ENCODE measurements around the gene TP53TG3F.
"Not testable (repeated sequence)": the region's sequence is repeated elsewhere in the genome, so short reads cannot be mapped to it uniquely, and the experiment has no call there.

The TP53TG3F gene, protein sequence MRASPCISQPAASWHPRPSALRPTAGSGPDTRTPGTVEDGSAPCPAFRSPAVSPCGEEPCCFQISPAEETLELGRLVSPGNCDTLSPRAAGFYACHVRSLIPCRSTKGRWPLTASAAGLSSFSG

DNA sequence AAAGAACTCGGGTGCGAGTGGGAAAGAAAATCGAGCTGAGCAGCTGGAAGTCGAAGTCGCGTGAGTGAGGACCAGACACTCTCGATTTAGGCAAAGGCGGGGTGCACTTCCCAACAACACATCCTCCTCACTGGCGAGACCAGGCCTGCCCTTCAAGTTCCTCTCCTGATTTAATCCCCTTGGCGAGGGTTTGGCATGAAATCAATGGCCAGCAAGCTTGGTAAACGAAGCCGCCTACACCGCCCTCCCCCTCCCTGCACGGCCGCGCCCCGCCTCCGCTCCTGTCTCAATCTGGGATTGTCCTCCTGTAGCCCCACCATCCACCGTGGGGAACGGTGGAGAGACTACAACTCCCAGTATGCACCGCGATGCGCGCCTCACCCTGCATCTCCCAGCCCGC, at the start of gene TP53TG3F:
Gene TP53TG3F (plus strand): TSS at position 301 of the 400 bp plus-strand sequence. CDS start 68 bp downstream, at position 369.
- not testable (repeated sequence) for H3K27me3 Mint-ChIP-seq; H3K36me3 Mint-ChIP-seq; H3K27ac Mint-ChIP-seq; H3K4me3 Mint-ChIP-seq; ATAC-seq (ENCODE audit: low read depth); H3K4me1 Mint-ChIP-seq; H3K9me3 Mint-ChIP-seq; DNase-seq (ENCODE audit: low spot score in 2 of 2)

DNA sequence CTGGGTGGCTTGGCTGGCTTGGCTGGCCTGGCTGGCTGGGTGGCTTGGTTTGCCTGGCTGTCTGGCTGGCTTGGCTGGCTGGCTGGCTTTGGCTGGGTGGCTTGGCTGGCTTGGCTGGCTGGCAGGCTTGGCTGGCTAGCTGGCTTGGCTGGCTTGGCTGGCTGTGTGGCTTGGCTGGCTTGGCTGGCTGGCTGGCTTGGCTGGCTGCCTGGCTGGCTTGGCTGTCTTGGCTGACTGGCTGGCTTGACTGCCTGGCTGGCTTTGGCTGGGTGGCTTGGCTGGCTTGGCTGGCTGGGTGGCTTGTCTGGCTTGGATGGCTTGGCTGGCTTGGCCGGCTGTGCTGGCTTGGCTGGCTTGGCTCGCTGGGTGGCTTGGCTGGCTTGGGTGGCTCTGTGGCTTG, 32.2 kb downstream of the TP53TG3F start:
- H3K9me3 Mint-ChIP-seq; ATAC-seq (ENCODE audit: low read depth); H3K4me1 Mint-ChIP-seq; H3K36me3 Mint-ChIP-seq; H3K27ac Mint-ChIP-seq; H3K27me3 Mint-ChIP-seq; H3K4me3 Mint-ChIP-seq: not testable (repeated sequence)
- peak in 1 of 2 donors; percentile 4 for DNase-seq (ENCODE audit: low spot score in 2 of 2)

GRCh38 chr16:33507231-33507630, 47.8 kb downstream of the TP53TG3F start:
- not testable (repeated sequence) for H3K4me1 Mint-ChIP-seq; H3K27ac Mint-ChIP-seq; H3K9me3 Mint-ChIP-seq; H3K4me3 Mint-ChIP-seq; DNase-seq (ENCODE audit: low spot score in 2 of 2); ATAC-seq (ENCODE audit: low read depth); H3K36me3 Mint-ChIP-seq; H3K27me3 Mint-ChIP-seq

DNA sequence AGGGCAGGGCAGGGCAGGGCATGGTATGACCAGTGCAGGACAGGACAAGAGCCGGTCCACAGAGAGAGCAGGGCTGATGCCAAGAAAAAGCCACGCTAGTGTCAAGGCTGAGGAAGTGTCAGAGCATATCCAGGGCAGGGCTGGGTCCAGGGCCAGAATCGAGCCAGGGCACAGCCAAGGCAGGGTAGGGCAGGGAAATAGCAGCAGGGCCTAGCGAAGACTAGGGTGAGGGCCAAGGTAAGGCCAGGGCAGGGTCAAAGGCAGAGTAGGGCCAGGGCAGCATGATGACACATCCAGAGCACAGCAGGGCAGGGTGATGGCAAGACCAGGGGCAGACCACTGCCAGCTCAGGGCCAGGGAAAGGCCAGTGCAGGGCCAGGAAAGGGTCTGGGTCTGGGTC, 49.7 kb downstream of the TP53TG3F start:
- not testable (repeated sequence) for H3K36me3 Mint-ChIP-seq; H3K27ac Mint-ChIP-seq; H3K4me1 Mint-ChIP-seq; H3K4me3 Mint-ChIP-seq; H3K9me3 Mint-ChIP-seq; DNase-seq (ENCODE audit: low spot score in 2 of 2); H3K27me3 Mint-ChIP-seq; ATAC-seq (ENCODE audit: low read depth)

DNA sequence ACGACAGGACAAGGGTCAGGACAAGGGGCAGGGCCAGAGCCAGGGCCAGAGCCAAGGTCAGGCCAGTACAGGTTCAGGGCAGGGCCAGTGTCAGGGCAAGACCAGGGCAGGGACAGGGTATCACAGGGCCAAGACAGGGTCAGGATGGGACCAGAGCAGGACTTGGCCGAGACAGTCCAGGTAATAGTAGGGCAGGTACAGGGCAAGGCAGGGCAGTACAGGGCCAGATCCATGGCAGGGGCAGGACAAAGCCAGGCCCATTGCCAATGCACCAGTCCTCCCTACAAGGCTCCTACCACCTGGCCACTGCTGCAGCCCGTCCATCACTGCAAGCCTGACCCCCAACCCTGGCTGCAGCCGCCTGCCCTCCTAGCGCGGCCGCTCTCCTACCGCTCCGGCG, 50.5 kb downstream of the TP53TG3F start:
- not testable (repeated sequence) for H3K27ac Mint-ChIP-seq; ATAC-seq (ENCODE audit: low read depth); H3K9me3 Mint-ChIP-seq; H3K27me3 Mint-ChIP-seq; H3K4me3 Mint-ChIP-seq; DNase-seq (ENCODE audit: low spot score in 2 of 2); H3K4me1 Mint-ChIP-seq; H3K36me3 Mint-ChIP-seq

Measured in memory B cell (primary cell).